ENCODE measurements around the gene C1QTNF7. TPM values are rescaled to one million over a fixed set of nuclear protein-coding genes. Genes with fewer than 3 reads are reported as not detected.
A peak's percentile ranks its signal among the peaks of the same experiment; 100 is the strongest.

C1QTNF7 gene
- total and polyA plus RNA-seq, 2 experiments from 2014 or later: not detected

DNA sequence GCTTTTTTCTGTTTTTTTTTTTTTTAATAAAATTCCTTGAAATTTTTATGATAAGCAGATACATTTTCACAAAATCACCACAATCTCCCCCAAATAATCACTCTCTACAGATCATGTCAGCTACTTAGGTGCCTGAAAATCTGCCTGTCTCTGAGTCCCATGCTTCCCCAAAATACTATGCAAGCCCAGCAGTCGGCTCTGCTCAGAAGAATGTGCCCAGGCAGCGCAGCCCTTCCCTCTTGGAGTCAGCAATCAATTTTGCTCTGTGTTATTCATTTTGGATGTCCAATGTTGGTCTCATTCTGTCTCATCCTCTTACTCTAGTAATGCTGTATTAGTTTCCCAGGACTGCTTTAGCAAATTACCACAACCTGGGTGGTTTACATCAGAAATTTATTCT, 24.9 kb upstream of the C1QTNF7 start:
- no peaks in the 10 kb centered on the region for H3K9me3 ChIP-seq (ENCODE audit: low read depth)
- peaks cover 46% of the 10 kb centered on the region for H3K4me1 ChIP-seq (ENCODE audit: insufficient read depth)
- peak; percentile 20 for DNase-seq
- TF ChIP-seq EZH2phosphoT487 (IDR thresholded peaks at IDR 0.05; ENCODE audit: insufficient read depth, low read depth) (no peak), EZH2 (IDR thresholded peaks at IDR 0.05; ENCODE audit: insufficient read depth, poor library complexity, severe bottlenecking) (no peak)
- H3F3A ChIP-seq (ENCODE audit: insufficient read depth): peaks cover 27% of the 10 kb centered on the region
- H3K4me3 ChIP-seq: no peak overlapping the region
- no peak overlapping the region for H3K4me2 ChIP-seq (ENCODE audit: unreplicated experiment)
- H4K20me1 ChIP-seq (ENCODE audit: insufficient read depth): no peaks in the 10 kb centered on the region
- H3K36me3 ChIP-seq (ENCODE audit: low read depth): no peaks in the 10 kb centered on the region
- H3K27ac ChIP-seq: no peak overlapping the region
- H3K27me3 ChIP-seq (replicated peaks; ENCODE audit: insufficient read depth): no peaks in the 10 kb centered on the region
- H3K79me2 ChIP-seq (ENCODE audit: insufficient read depth): no peaks in the 10 kb centered on the region
- in situ Hi-C loops (cut with MboI): no loop called here
- no peaks in the 10 kb centered on the region for H3K9me2 ChIP-seq (ENCODE audit: insufficient read depth)
- H3K9ac ChIP-seq: no peak overlapping the region
- WGBS, 2 experiments (ENCODE audit: low coverage in 1 of 2, low lambda C conversion rate in 2 of 2, missing lambda C conversion rate in 2 of 2): 55 to 68% methylated on average over 2 of the region's 2 CpGs
- H2AFZ ChIP-seq: no peak overlapping the region

DNA sequence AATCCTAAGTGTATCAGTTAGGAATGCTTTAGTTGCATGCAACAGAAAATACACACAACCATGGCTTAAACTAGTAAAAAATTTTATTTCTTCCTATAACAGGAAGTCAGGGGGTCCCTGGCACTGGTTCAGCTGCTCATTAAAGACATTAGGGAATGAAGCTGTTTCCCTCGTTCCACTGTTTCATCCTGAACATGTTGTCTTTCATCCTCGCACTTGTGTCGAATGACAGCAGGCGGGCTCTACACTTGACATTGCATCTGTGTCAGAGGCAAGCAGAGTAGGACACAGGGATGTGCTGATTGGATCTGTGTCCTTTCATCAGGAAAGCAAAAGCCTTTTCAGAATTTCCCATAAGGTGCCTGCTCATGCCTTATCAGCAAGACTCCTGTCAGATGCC, 22.8 kb upstream of the C1QTNF7 start:
- H4K20me1 ChIP-seq (ENCODE audit: insufficient read depth): no peaks in the 10 kb centered on the region
- in situ Hi-C loops (cut with MboI): no loop called here
- no peak overlapping the region for H3K9ac ChIP-seq
- DNase-seq: no peak
- no peak overlapping the region for H2AFZ ChIP-seq
- no peak overlapping the region for H3K4me3 ChIP-seq
- no peaks in the 10 kb centered on the region for H3K79me2 ChIP-seq (ENCODE audit: insufficient read depth)
- TF ChIP-seq EZH2phosphoT487 (IDR thresholded peaks at IDR 0.05; ENCODE audit: insufficient read depth, low read depth) (no peak), EZH2 (IDR thresholded peaks at IDR 0.05; ENCODE audit: insufficient read depth, poor library complexity, severe bottlenecking) (no peak)
- H3K27ac ChIP-seq: no peak overlapping the region
- H3K36me3 ChIP-seq (ENCODE audit: low read depth): no peaks in the 10 kb centered on the region
- 96% methylated on average over 4 of the region's 4 CpGs for WGBS, 2 experiments (ENCODE audit: low coverage in 1 of 2, low lambda C conversion rate in 2 of 2, missing lambda C conversion rate in 2 of 2)
- H3K9me3 ChIP-seq (ENCODE audit: low read depth): no peaks in the 10 kb centered on the region
- peaks cover 26% of the 10 kb centered on the region for H3F3A ChIP-seq (ENCODE audit: insufficient read depth)
- peaks cover 42% of the 10 kb centered on the region for H3K4me1 ChIP-seq (ENCODE audit: insufficient read depth)
- H3K27me3 ChIP-seq (replicated peaks; ENCODE audit: insufficient read depth): no peaks in the 10 kb centered on the region
- H3K4me2 ChIP-seq (ENCODE audit: unreplicated experiment): no peak overlapping the region
- H3K9me2 ChIP-seq (ENCODE audit: insufficient read depth): no peaks in the 10 kb centered on the region

DNA sequence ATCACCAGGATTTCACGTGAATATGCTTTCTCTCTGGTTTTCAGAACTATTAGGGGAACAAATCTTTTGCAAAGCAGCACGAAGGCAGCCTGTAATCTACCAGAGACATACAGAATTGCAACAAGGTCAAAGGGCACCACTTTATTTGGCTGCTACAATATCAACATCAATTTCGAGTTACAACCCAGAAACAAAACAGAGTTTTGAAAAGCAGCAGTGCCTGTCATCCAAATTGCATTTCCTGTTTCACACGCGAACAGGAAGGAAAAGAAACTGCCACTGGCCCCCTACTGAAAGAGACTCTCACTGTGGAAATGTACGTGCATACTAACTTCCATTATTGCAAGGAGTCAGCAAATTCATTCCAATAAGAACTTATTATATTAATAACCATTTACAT, 17.1 kb upstream of the C1QTNF7 start:
- H3K4me3 ChIP-seq: no peak overlapping the region
- in situ Hi-C loops (cut with MboI): no loop called here
- no peaks in the 10 kb centered on the region for H4K20me1 ChIP-seq (ENCODE audit: insufficient read depth)
- H3K27me3 ChIP-seq (replicated peaks; ENCODE audit: insufficient read depth): no peaks in the 10 kb centered on the region
- WGBS, 2 experiments (ENCODE audit: low coverage in 1 of 2, low lambda C conversion rate in 2 of 2, missing lambda C conversion rate in 2 of 2): 39 to 50% methylated on average over 6 of the region's 6 CpGs
- no peak overlapping the region for H3K27ac ChIP-seq
- H3K79me2 ChIP-seq (ENCODE audit: insufficient read depth): no peaks in the 10 kb centered on the region
- no peak overlapping the region for H2AFZ ChIP-seq
- no peak for DNase-seq
- peaks cover 12% of the 10 kb centered on the region for H3F3A ChIP-seq (ENCODE audit: insufficient read depth)
- no peaks in the 10 kb centered on the region for H3K9me3 ChIP-seq (ENCODE audit: low read depth)
- H3K4me2 ChIP-seq (ENCODE audit: unreplicated experiment): no peak overlapping the region
- no peaks in the 10 kb centered on the region for H3K36me3 ChIP-seq (ENCODE audit: low read depth)
- peaks cover 11% of the 10 kb centered on the region for H3K4me1 ChIP-seq (ENCODE audit: insufficient read depth)
- TF ChIP-seq EZH2 (IDR thresholded peaks at IDR 0.05; ENCODE audit: insufficient read depth, poor library complexity, severe bottlenecking) (no peak), EZH2phosphoT487 (IDR thresholded peaks at IDR 0.05; ENCODE audit: insufficient read depth, low read depth) (no peak)
- H3K9me2 ChIP-seq (ENCODE audit: insufficient read depth): no peaks in the 10 kb centered on the region
- no peak overlapping the region for H3K9ac ChIP-seq

DNA sequence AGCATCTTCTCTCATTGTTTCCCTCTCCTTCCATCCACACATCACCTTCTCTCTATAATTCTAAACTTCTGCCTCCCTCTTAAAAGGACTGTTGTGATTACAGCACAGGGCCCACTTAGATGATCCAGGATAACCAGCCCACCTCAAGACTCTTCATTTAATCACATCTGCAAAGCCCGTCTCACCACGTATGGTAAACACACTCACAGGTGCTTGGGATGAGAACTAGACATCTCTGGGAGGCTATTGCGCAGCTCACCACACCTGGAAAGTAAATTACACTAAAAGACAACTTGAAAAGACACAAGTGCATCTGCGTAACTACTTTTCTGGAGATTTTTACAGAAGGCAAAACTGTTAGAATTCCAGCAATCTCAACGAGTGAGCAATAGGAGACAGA, 15.4 kb upstream of the C1QTNF7 start:
- no peaks in the 10 kb centered on the region for H4K20me1 ChIP-seq (ENCODE audit: insufficient read depth)
- TF ChIP-seq EZH2phosphoT487 (IDR thresholded peaks at IDR 0.05; ENCODE audit: insufficient read depth, low read depth) (no peak), EZH2 (IDR thresholded peaks at IDR 0.05; ENCODE audit: insufficient read depth, poor library complexity, severe bottlenecking) (no peak)
- no peaks in the 10 kb centered on the region for H3K9me2 ChIP-seq (ENCODE audit: insufficient read depth)
- peaks cover 11% of the 10 kb centered on the region for H3K4me1 ChIP-seq (ENCODE audit: insufficient read depth)
- no peak overlapping the region for H3K4me3 ChIP-seq
- no peaks in the 10 kb centered on the region for H3K36me3 ChIP-seq (ENCODE audit: low read depth)
- no peak overlapping the region for H3K27ac ChIP-seq
- in situ Hi-C loops (cut with MboI): no loop called here
- no peak overlapping the region for H2AFZ ChIP-seq
- H3K9me3 ChIP-seq (ENCODE audit: low read depth): no peaks in the 10 kb centered on the region
- H3K79me2 ChIP-seq (ENCODE audit: insufficient read depth): no peaks in the 10 kb centered on the region
- 94 to 95% methylated on average over 5 of the region's 5 CpGs for WGBS, 2 experiments (ENCODE audit: low coverage in 1 of 2, low lambda C conversion rate in 2 of 2, missing lambda C conversion rate in 2 of 2)
- no peak overlapping the region for H3K9ac ChIP-seq
- no peak overlapping the region for H3K4me2 ChIP-seq (ENCODE audit: unreplicated experiment)
- no peak for DNase-seq
- no peaks in the 10 kb centered on the region for H3K27me3 ChIP-seq (replicated peaks; ENCODE audit: insufficient read depth)
- peaks cover 12% of the 10 kb centered on the region for H3F3A ChIP-seq (ENCODE audit: insufficient read depth)
